Stimulated activated CD8-positive, alpha-beta memory T cell treated with anti-CD3 and anti-CD28 coated beads, Interleukin-7, amount 100 ng/mL, for 4 hours (primary cell): ENCODE results near the gene LEMD1.
"Not testable (repeated sequence)": the region's sequence is repeated elsewhere in the genome, so short reads cannot be mapped to it uniquely, and the experiment has no call there.

Source experiments
- DNase-seq, 2 donors: peaks; one replicate each; pipeline ENCODE4 v3.0.0-alpha.2; 2020; ENCODE audit warnings: low read depth in 2 of 2

Gene LEMD1

DNA sequence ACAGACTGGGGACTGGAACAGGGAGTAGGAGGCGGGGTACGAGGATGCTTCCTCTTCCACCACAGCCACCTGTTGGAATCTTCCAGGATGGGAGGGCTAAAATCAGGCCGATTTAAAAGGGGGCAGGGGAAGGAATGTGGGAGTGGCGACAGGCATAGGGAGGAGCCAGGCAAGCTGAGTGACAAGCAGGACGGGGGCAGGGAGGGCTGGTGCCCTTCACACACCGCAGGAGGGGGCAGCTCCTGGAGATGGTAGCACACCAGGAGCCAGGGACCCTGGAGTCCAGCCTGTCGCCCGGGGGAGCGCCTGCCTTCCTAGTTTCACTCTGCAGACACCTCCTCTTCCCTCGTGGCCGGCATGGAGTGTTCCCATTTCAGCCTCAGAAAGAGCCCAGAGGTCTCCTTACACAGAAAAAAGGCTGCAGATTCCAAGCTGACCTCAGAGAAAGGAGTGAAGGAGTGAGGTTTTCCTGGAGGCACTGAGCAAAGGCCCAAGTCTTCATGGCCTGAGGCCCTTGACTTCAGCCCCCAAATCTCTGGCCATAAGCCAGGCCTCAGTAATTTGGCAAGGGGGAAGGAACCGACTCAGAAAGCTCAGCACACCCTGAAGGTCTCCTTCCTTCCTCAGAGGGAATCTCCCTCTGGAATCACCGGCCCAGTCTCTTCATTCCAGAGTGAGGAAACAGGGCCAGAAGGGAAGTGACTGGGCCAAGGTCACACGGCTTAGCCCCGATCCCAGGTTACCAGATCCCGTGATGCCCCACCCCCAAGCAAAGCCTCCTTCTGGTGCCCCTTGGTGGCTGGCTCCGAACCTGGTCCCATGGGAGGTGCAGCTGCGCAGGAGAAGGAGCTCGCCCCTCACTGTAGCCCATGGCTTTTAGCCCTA is 25.8 kb upstream of the LEMD1 start:
- no peak for DNase-seq

DNA sequence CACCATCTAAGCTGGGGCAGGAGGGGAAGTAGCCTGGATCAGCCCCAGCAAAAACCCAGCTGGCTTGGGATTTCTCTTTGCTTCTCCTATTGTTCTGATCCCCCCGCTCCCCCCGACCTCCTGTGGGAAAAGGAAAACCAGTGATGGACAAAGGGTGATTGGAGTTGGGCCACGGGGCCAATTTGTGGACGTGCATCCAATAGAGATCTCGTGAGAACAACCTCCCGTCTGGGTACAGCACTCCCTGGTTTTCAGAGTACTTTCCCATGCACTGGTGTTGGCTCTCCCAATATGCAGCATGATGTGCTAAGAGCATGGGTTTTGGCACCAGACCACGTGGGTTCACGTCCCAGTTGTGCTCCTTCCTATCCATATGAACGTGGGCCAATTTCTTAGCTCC is 25.0 kb upstream of the LEMD1 start:
- DNase-seq = no peak

GRCh38 chr1:205445646-205445935 is 23.7 kb upstream of the LEMD1 start:
- no peak for DNase-seq

DNA sequence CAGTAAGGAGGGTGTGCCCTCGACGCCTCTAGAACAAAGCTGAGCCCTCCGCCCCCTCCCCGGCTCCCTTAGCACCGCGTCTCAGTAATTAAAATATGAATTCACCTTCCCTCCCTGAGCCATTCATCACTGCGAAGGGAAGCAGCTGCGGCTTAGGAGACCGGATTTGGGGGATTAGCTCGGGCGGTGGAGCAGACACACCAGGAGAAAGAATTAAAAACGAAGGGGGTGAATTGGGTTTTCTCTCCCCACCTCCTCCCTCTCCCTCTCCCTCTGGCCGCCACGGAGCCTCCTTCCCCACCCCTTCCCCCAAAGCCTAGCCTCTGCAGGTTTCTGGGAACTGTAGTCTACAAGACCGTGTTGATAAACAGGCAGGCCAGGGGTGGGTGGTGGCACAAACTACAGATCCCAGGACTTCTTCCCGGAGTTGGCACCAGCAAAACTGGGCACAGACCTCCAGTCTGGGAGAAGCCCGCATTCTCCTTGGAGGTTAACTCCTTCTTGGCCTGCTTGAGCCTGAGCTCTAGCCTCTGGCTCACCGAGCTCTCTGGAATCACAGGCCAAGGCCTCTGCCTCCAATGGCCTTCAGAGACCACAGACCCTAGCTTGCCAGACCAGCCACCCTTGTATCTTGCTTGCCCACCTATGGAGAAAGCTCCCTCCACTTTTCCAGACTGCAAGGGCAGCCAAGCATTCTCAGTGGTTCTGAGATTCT is 23.2 kb upstream of the LEMD1 start:
- no peak for DNase-seq

DNA sequence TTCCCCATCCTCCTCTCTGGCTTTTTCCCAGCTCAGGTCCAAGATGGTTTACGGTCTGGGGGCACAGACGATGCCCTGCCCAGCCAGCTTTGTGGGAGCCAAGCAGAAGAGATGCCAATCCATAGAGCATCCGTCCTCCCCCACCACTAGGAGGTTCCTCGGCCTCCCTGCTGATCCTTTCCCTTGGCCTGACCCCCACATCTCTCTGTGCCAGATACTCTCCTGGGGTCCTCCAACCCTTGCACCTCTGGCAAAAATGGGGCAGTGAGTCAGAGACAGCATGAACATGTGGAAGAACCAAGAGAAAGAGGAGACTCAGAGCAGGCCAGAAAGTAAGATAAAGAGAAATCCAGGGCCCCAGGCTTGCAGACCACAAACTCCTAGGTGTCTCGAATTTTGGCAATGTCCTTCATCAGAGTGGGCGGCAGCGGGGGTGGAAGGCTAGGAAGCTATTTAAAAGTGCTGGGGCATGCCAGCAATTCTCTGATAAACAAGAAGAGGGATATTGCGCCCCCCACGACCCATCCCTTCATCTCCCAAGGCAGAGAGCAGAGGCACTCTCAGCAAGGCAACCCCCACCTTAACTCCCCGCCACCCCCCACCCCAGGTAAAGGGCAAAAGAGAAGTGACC is 22.6 kb upstream of the LEMD1 start:
- DNase-seq = no peak

GRCh38 chr1:205443585-205444299 is 21.9 kb upstream of the LEMD1 start:
- no peak for DNase-seq

DNA sequence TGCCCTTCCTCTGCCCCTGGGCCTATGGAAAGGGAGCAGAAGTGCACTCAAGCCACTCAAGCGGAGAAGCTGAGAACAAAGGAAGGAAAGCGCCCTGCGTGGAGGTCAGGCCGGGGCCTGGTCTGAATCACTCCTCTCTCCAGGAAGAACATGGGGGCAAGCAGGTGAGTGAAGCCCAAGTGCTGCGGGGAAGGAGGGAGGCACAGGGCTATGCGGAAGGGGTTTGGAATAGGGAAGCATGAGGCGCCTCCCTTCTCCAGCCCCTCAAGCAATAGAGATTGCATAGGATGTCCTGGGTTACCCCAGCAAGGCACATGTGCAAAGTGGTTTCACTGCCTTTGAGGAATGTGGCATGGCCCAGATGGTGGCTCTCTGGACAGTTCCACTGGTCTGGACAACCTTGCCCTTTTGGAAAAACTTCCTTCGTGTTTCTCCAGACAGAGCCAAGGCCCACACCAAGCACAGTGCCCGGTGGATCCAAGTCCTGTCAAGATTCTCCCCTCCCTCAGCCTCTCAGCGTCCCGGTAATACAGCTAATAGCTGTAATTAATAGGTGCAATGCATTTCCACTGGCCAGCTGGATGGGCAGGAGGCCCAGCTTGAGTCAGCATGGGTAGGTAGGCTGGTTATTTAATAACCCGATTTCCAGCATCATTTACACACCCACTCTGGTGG is 20.3 kb upstream of the LEMD1 start:
- no peak for DNase-seq

DNA sequence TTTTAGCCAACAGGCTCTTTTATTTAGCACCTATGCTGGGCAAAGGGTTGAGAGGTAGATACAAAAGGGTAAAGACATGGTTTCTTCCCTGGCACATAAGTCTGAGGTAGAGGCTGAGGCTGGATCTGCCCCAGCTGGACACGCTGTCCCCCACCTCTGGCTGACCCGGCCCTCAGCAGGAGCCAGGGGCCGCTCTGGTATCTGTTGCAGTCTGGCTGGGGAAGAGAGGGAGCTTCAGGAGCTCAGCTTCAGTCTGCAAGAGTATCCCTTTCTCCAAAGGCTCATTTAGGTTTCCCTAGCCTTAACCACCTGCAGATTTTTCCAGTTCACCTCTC is 19.8 kb upstream of the LEMD1 start:
- DNase-seq = no peak

DNA sequence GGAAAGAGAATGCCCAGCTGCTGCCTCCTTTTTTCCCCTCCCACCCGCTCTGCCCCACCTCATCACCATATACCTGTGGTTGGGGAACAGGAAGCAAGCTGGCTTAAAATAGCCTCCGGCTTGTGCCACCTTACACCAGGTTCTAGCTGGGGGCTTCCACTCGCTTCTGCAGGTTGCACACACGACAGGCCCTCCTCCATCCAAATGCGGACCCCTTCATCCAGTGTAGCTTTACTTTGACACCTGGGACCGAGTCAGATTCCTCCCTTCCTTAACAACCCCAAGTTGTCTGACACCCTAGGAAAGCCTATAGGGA is 19.4 kb upstream of the LEMD1 start:
- no peak for DNase-seq

DNA sequence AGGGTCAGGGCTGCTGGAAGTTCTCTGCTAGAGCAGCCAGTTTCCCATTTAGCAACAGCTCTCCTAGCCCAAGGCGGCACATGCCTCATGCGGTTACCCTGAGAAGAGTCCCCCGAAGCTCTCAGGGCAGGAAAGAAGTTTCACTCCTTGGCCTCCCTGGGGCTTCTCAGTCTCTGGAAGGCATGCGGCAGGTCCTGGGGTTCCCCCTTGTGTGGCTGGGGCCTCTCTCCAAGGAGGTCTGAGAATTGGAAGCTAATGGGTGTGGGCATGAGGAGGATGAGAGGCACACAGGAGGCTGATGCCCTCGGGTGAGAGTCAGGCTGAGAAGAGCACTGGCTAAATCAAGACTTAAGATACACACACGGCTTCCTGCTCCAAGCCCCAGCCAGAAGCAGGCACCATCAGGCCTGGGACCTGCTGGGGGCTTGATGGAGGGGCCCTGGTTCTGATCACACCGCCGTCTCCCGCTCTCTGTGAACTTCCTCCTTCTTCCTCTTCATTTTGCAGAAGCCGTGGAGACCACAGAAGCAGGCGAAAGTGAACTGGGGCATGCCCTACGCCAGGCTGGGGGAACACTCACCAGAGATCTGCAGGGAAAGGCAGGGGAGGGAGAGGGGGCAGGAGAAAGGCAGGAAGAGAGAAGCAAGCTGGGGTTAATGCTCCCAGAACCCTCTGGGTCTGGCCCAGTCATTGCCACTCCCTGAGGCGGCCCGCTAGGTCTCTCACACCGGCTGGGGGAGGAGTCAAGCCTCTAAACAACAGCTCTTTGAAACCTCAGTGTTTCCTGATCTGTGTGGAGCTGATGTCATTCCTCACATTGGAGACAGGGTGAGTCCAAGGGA is 18.8 kb upstream of the LEMD1 start:
- DNase-seq = peak; percentile 33 to 55

DNA sequence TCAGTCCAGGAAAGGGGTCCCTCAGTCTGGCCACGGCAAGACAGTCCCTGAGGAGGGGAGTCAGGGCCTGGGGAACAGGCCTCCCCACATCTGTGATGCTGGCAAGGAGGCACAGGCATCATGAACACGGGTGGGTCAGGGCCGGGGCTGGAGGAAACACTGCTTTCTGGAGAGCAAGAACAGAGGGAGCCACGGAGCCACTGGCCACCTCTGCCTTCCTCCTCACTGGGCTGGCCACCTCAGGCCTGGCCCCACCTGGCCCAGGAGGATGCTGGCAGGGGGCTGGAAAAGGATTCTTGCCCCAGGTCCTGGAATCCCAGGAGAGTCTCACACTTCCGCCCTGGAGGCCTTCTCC is 18.2 kb upstream of the LEMD1 start:
- no peak for DNase-seq

DNA sequence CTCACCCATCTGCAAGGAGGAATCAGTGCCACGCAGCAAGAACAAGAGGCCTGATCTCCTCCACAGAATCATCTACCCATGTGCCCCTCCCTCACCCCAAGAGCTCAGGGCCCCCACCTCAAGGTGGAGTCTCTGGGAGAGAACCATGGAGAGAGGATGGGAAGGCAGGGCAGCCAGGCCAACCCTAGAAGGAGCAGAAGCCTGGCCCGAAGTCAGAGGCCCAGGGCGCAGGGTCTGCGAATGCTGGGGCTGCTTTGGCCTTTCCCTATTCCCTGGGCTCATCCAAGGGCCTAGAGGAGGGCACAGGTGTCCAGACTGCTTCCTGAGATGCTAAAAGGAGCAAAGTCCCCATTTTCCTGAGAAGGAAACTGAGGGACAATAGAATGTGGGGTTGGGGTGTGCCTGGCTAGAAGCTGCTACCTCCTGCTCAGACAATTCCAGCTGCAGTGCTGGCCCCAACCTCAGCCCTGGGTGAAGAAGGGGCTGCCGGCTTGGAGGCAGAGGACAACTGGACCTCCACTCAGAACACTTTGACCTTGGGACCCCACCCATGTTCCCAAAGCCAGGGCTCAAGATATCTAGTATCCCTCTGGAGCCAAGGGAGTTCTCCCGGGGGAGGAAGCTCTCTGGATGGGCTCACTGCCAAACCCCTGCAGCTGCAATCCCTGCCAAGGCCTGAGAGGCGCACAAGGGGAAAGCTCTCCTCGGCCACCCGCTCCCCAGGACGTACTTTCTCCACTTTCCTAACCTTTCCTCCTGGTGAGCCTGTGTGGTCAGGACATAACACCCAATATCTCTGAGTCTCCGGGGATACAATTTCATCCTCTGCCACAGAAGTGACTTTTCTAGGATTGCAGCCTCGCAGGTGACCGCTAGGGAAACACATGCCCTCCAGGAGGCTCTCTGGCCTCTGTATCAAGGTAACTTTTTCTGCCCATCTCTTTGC is 16.6 kb upstream of the LEMD1 start:
- no peak for DNase-seq

DNA sequence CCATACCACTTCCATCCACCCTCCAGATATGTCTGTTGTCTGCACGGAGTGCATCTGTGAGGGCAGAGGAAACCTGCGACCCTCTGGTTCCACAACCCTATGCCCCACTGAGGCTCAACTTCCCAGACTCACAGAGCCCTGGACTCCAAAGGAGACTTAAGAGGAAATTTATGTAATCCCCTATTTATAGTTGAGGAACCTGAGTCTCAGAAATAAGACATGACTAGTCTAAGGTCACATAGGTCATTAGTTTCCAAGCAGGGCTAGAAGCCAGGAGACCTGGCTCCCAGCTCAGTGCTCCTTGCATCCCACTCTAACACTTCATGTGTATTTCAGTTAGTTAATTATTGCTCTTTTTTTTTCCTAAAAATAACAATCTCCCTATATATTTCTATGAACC is 15.7 kb upstream of the LEMD1 start:
- DNase-seq = no peak

- DNase-seq = no peak
Observed at GRCh38 chr1:205436776-205437410, 15.0 kb upstream of the LEMD1 start.

DNA sequence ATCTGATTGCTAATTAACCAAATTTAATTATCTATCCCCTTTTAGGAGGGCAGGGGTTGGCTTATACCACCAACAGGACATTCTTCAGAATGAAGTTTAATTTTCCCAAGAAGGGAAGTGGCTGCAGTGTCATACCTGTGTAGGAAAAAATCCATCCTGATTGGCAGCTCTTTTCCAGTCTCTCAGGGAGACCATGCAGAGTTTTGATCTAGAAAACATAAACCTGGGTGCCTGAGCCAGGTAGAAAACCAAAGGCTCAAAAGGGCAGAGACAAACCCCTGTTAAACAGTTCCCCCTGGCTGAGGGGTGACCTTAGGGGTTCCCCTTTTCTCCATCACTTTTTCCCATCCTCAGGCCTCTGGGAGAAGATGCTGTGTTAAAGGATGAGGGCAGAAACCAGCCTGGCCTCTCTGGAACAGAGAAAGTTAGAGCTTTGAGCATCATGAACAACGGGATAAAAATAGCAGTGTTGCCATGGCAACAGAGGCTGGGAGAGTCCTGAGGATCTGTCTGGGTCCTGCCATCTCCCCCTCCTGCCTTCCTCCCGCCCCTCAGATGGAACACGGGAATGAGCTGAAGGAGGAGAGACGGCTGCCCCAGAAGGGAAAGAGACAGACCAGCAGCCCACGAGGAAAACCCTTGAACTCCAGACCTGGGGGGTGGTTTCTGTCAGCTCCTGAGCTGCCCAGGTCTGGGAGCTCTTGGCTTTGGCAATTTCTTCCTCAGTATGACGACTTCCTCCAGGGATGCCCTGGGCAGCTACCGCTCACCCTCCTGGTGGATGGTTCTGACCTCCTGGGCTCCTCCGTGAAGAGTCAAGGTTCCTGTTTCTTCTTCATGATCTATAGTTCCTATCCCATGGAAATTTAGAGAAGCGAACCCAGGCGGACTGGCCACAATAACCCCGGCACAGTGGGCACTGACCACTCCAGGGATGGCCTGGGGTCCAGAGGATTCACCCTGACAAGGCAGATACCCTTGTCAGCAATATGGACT is 14.0 kb upstream of the LEMD1 start:
- DNase-seq = no peak

GRCh38 chr1:205434738-205435137 is 12.9 kb upstream of the LEMD1 start:
- no peak for DNase-seq

- DNase-seq = not testable (repeated sequence)
Observed at GRCh38 chr1:205432692-205433091, 10.8 kb upstream of the LEMD1 start.

GRCh38 chr1:205432116-205432515 is 10.3 kb upstream of the LEMD1 start:
- no peak for DNase-seq
